Measurements from ENCODE around the gene NTM. TPM values are rescaled to one million over a fixed set of nuclear protein-coding genes. Genes with fewer than 3 reads are reported as not detected.

NTM gene
- total and polyA plus RNA-seq, 2 of the 8 experiments (the other 6 are each of a cell fraction or from before 2014, with no cell fraction given): 13.4 to 20.0 TPM

- Histone ChIP-seq H4K20me1 (replicated peaks in 1 of 2; ENCODE audit: control insufficient read depth in 1 of 2, insufficient read depth in 2 of 2, low read length in 2 of 2) (no peaks in the 10 kb centered on the region), H2BK12ac (ENCODE audit: low read depth, low read length) (no peak overlapping the region; the same call in 1 of the 2 replicates), H2BK15ac (ENCODE audit: low read length) (no peak overlapping the region), H4K5ac (ENCODE audit: insufficient read length, low read depth, low read length) (no peak overlapping the region), H3K27ac (ENCODE audit: low read depth, low read length) (no peak overlapping the region), H2AK5ac (ENCODE audit: low read depth, low read length) (no peak overlapping the region), H2BK5ac (ENCODE audit: low read depth, low read length) (no peak overlapping the region), H2BK20ac (ENCODE audit: low read length) (no peak overlapping the region), H3K4me3 (ENCODE audit: extremely low read depth in 1 of 4, insufficient read depth in 2 of 4, low read depth in 3 of 4, low read length in 4 of 4) (no peak overlapping the region), H3K36me3 (ENCODE audit: control insufficient read depth in 2 of 4, insufficient read depth in 4 of 4, low read length in 3 of 4) (no peaks in the 10 kb centered on the region), H3K18ac (ENCODE audit: extremely low read depth, low read length) (no peak overlapping the region), H3K4me1 (replicated peaks in 1 of 4; ENCODE audit: control insufficient read depth in 3 of 4, insufficient read depth in 4 of 4, low read length in 3 of 4) (peaks cover 11 to 24% (median 19%) of the 10 kb centered on the region in 4 experiments), H3K9ac (replicated peaks in 1 of 4; ENCODE audit: extremely low read depth in 1 of 4, low read depth in 3 of 4, low read length in 3 of 4) (no peak overlapping the region), H3K27me3 (replicated peaks in 1 of 4; ENCODE audit: control insufficient read depth in 3 of 4, extremely low read depth in 1 of 4, insufficient read depth in 3 of 4, low read length in 3 of 4) (no peaks in the 10 kb centered on the region; a peak in 1 of 7 replicates), H3K14ac (ENCODE audit: insufficient read length) (no peak overlapping the region), H3K79me1 (ENCODE audit: low read depth, low read length) (no peaks in the 10 kb centered on the region), H3K23me2 (ENCODE audit: low read depth, low read length) (no peaks in the 10 kb centered on the region), H3K4me2 (ENCODE audit: insufficient read depth in 1 of 2, low read depth in 2 of 2, low read length in 2 of 2) (peak overlapping the region in 1 of 2 experiments; percentile 20; a peak in 1 of 4 replicates), H4K91ac (replicated peaks; ENCODE audit: insufficient read length, low read length) (no peak overlapping the region), H3K9me3 (ENCODE audit: insufficient read depth in 2 of 2, low read depth in 1 of 2, low read length in 1 of 2) (no peaks in the 10 kb centered on the region), H2AFZ (ENCODE audit: low read length) (no peak overlapping the region), H2BK120ac (replicated peaks; ENCODE audit: low read depth, low read length) (no peak overlapping the region), H3K56ac (replicated peaks; ENCODE audit: insufficient read length, low read depth, low read length) (no peak overlapping the region), H3K4ac (replicated peaks; ENCODE audit: insufficient read length, low read depth, low read length) (no peak overlapping the region), H3K23ac (ENCODE audit: insufficient read length) (no peak overlapping the region), H4K8ac (ENCODE audit: extremely low read depth, insufficient read depth, low read length) (no peak overlapping the region), H3K79me2 (ENCODE audit: control insufficient read depth in 1 of 2, insufficient read depth in 2 of 2, low read length in 2 of 2) (no peaks in the 10 kb centered on the region)
- ChIA-PET POLR2A (ENCODE audit: partially characterized antibody) (no interaction called here), CTCF (ENCODE audit: partially characterized antibody) (interaction anchor here (0.6 to 1.7 kb wide), 10 partner anchors 19 to 349 kb away, joined by 3 to 7 read pairs (median 3); no protein-coding TSS in a partner anchor)
- WGBS, 2 experiments (ENCODE audit: extremely low coverage in 1 of 2, insufficient coverage in 1 of 2, insufficient read length in 1 of 2, insufficient replicate concordance in 2 of 2, low coverage in 1 of 2, low lambda C conversion rate in 2 of 2, missing lambda C conversion rate in 1 of 2): 84% methylated on average over 9 of the region's 9 CpGs; no CpG with 5 or more reads in 1 of the 2 experiments
- DNase-seq (ENCODE audit: low read depth in 1 of 2, low spot score in 2 of 2) (no peak), FAIRE-seq (no peak)
- TF ChIP-seq CTCF (IDR thresholded peaks at IDR 0.05; ENCODE audit: control extremely low read depth in 1 of 3, insufficient read depth in 1 of 3, low read depth in 1 of 3, low read length in 3 of 3): no peak
- TF ChIP-seq JUND (IDR thresholded peaks at IDR 0.05; ENCODE audit: low read length): no peak
- no peak for TF ChIP-seq TAF1 (IDR thresholded peaks at IDR 0.05; ENCODE audit: low read depth, low read length)
- no peak for TF ChIP-seq EZH2 (IDR thresholded peaks at IDR 0.05; ENCODE audit: low read depth, low read length, severe bottlenecking)
- TF ChIP-seq NRF1 (IDR thresholded peaks at IDR 0.05; ENCODE audit: low read depth, low read length): no peak
- TF ChIP-seq TAF7 (optimal IDR thresholded peaks at IDR 0.05; ENCODE audit: borderline replicate concordance, low read depth, low read length): no peak
- no peak for TF ChIP-seq POLR2AphosphoS5 (IDR thresholded peaks at IDR 0.05; ENCODE audit: low read depth, low read length)
- no peak for TF ChIP-seq POLR2A (IDR thresholded peaks at IDR 0.05; ENCODE audit: control extremely low read depth in 1 of 2, low read depth in 2 of 2, low read length in 2 of 2)
- no peak for TF ChIP-seq HDAC6 (IDR thresholded peaks at IDR 0.05; ENCODE audit: low read depth, low read length)
Measured at GRCh38 chr11:131373095-131373725, 2.8 kb downstream of the NTM start.
